Urothelium cell line (cell line): Measurements from ENCODE around the gene CHSY1.

Experiments
- DNase-seq: peaks from one replicate; pipeline ENCODE4 v3.0.0; 2011; ENCODE audit warnings: low spot score, mixed read lengths
- FAIRE-seq: peaks from 2 replicates; lab custom pipeline; 2011; peaks lifted over from hg19 to GRCh38; lab: Jason Lieb, UNC

The CHSY1 gene

DNA sequence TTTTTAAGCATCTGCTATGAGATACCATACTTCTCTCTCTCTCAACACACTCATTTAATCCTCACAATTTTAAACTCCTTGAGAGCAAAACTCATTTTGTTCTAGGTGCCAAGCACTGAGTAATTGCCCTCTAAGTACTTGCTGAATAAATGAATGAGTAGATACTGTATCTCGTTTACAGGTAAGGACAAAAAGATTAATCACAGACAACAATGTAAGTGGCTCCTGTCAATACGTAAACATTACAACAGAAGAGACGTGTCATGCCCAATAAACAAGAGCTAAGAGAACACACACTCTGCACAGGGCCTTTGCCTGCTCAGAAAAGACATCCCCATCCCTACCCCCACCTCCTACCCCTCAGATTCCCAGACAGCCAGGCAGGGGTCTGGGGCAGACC lies 59.8 kb downstream of the CHSY1 start:
- FAIRE-seq (no peak), DNase-seq (no peak)

DNA sequence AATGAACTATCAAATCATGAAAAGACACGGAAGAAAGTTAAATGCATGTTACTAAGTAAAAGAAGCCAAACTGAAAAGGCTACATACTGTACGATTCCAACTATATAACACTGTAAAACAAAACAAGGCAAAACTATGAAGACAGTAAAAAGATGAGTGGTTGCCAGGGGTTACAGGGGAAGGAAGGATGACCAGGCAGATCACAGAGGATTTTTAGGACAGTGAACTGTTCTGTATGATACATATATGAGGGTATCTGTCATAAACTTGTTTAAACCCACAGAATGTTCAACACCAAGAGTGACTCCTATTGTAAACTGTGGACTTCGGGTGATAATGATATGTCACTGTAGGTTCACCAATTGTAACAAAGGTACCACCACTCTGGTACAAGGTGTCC lies 60.6 kb downstream of the CHSY1 start:
- FAIRE-seq, result no peak
- DNase-seq, result no peak

GRCh38 chr15:101190092-101190595 lies 61.7 kb downstream of the CHSY1 start:
- no peak for FAIRE-seq
- no peak for DNase-seq

- DNase-seq (no peak), FAIRE-seq (no peak)
These were observed 62.3 kb downstream of the CHSY1 start for GRCh38 chr15:101189409-101190091.

DNA sequence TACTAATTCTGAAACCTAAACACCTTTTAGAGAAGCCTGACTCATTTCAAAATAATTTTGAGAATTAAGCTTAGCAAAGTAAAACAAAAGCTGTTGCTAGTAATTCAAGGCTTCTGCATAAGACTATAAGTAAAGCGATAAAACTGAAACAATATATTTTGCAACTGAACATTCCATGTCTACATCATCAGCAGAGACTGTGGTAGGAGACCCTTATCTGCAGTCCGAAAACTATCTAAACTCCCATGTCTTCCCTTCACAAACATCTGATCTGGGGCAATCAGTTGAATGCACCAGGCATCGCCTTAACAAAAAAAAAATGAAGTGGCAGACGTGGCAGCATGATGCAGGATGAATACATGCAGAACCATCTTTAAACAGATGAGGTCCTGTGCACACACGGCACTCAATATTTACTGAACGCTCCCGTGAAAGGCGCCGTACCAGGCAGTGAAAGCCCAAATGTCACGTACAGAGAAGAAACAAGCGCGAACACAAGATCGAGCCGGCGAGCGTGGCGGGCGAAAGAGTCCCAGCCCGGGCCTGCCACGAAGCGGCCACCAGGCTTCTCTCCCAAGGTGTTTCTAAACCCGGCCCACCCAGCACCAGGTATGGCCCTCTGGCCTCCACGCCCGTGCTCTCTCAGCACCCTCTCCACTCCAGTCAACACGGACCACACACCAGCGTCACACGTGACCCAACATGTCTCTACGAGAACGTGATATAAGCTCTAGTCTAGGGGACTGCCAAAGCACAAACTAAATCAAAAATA lies 63.0 kb downstream of the CHSY1 start:
- FAIRE-seq, result no peak

GRCh38 chr15:101187820-101188636 lies 63.8 kb downstream of the CHSY1 start:
- FAIRE-seq (no peak), DNase-seq (no peak)

More for the DNA sequence above, 63.0 kb downstream of the CHSY1 start:
- no peak for DNase-seq

DNA sequence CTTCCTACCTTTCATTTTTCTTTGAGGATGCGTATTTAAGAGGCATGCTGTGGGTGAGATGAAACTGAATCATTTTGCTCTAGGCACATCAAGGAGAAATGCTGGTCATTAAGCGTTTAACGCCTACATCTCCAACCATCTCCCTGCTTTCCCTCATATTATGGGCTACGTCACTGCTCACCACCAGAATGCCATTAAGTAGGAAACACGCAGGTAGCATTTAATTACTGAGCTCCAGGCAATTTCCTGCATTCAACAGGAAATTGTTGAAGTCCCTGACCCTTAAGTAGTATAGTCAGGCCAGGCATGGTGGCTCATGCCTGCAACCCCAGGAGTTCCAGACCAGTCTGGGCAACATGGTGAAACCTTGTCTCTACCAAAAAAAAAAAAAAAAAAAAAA lies 66.1 kb downstream of the CHSY1 start:
- DNase-seq (no peak), FAIRE-seq (no peak)

DNA sequence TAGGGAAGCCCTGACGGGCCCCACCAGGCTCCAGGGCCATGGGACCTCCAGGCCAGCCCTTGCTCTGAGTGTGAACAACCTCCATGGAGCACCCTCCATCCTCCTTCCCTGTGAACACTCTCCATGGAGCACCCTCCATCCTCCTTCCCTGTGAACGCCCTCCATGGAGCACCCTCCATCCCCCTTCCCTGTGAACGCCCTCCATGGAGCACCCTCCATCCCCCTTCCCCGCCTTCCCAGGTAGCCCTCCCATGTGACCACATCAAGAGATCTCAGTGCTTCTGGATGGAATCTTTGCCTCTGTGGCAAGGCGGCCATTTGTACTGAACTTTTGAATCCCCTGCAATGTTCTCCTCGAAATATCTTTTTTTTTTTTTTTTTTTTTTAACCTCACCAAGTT lies 66.5 kb downstream of the CHSY1 start:
- DNase-seq (no peak), FAIRE-seq (no peak)

GRCh38 chr15:101184830-101185229 lies 67.0 kb downstream of the CHSY1 start:
- FAIRE-seq (no peak), DNase-seq (no peak)

DNA sequence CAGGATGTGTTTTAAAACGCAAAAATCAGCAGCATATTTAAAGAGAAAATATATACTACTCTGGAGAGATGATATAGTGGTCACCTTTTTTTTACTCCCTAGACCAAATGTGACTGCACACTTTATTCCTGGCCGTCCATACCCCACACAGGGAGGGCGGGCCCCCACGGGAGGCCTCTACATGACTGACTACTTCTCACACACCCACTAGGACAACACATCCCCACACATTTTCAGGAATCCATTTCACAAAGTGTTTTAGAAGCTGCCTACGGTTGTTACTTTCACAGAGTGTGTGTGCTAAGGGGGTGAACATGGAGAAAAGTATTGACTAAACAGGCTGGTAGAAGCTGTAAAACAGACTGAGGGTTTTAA lies 67.9 kb downstream of the CHSY1 start:
- FAIRE-seq, result no peak
- no peak for DNase-seq

- FAIRE-seq (no peak), DNase-seq (no peak)
These were observed 68.5 kb downstream of the CHSY1 start for GRCh38 chr15:101183226-101183930.

GRCh38 chr15:101182215-101182614 lies 69.6 kb downstream of the CHSY1 start:
- FAIRE-seq, result no peak

DNA sequence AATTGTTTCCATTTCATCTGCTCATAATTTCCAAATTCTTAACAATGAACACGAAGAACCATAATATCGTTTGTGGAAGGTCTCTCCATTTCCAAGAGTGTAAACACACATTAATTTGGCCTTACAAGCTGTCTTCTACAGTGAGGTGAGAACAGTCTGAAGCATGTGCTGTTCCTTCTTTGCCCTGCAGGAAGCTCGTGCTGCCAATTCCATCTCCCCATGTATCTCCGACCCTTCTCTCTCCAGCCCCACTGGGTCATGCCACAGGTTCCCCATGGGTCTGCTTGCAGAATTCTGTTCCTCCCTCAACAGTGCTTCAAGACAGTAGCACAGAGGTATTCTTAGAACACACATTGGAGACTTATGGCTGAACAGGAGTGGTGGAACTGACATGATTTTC lies 70.5 kb downstream of the CHSY1 start:
- DNase-seq (no peak), FAIRE-seq (no peak)

More at GRCh38 chr15:101182215-101182614, 69.6 kb downstream of the CHSY1 start:
- DNase-seq, result no peak

DNA sequence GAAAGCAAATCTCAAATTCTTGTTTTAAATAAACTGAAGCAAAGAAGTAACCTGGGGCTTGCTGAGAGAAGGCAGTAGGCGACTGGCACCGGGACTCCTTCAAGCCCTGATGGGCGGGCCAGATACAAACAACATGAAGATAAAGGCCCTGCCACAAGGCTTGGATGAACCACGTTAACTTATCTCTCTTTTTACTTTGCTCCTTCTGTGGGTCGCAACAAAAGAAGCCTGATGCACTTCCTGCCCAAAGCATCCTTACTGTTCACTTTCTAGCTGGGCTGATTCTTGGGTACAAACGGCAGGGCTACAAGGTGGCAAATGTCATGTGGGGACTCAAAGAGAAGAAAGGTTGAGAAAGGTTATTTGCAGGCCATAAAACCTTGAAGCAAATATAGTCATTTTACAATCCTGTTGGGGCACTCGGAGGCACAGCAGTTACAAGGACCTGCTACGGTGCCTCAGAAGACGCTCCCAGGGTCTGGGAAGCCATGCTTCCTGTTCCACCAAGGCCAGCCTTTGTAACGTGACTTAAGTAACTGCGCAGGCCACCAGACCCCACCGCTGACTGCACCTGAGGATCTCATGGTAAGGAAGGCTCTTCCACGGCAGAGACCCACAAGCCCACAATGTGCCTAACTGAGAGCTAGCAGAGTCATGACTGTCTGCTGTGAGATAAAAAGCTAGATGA lies 71.1 kb downstream of the CHSY1 start:
- DNase-seq, result no peak
- no peak for FAIRE-seq

DNA sequence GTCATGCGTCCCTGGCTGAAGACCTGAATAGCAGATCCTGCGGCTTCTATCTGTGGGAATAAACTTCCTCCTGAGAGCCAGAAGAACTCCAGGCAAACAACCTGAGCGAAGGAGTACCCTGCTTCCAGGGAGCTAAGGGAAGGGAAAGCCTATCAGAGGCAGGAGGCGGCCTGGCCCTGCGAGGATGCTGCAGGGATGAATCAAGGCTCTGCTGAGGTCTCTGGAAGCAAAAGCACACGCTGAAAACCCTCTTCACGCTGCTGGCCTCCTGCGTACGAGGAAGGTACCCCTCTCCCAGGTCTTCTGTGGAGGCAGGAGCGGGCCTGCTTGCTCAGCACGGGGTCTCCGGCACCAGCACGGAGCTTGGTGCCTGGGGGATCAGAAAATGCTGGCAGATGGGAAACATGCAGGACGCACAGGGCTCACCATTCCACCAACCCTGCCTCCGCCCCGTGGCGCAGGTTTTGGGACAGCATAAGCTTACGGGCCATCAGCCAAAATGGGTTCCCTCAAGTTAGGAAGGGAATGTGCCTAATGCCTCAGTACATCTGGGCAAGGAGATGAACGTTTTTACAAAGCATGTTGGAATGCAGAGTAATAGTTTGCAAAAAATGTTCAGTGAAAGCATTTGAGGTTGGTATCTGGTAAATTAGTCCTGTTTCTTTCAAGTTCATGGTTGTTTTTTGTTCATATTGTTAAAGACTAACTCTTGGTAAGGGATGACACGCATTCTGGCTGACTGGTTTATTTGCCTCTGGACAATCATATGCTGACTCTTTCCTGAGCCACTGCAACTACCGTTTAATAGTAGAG lies 72.3 kb downstream of the CHSY1 start:
- DNase-seq (no peak), FAIRE-seq (no peak)

DNA sequence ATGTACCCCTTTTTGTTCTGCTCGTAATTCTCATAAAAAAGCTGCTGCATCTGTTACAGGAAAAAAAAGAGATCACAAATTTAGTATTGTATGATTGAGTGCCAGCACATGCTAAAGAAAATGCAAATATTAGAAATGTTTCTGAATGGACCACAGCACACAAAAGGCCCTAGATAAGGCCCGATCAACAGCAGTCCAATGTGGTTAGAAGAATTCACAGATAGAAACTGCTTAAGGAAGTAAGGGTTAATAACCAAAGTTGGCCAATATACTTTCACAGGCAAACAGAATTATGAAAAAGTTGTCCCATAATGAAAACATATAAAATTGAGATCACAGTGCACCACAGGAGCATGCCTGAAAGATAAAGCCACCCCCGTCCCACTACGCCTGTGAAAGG lies 72.9 kb downstream of the CHSY1 start:
- no peak for FAIRE-seq
- no peak for DNase-seq

- FAIRE-seq, result no peak
- DNase-seq, result no peak
These were observed 73.4 kb downstream of the CHSY1 start for GRCh38 chr15:101178479-101178878.

DNA sequence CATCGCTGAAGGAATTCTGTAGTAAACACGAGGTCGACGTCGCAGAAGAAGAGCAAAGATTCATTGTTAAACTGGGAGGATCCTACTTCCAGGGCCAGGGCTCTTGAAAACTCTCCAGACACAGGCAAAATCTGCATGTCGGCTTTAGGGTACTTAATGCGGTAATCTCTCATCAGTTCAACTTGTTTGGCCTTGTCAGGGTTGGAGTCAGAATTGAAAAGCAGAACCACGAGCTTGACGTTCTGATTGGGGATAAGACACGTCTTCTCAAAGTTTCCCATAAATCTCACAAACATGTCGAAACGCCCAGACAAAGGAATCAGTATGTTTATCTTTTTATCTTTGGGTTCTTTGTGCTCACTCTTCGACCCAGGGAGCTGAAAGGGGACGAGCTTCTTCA lies 74.0 kb downstream of the CHSY1 start:
- DNase-seq (no peak), FAIRE-seq (no peak)

DNA sequence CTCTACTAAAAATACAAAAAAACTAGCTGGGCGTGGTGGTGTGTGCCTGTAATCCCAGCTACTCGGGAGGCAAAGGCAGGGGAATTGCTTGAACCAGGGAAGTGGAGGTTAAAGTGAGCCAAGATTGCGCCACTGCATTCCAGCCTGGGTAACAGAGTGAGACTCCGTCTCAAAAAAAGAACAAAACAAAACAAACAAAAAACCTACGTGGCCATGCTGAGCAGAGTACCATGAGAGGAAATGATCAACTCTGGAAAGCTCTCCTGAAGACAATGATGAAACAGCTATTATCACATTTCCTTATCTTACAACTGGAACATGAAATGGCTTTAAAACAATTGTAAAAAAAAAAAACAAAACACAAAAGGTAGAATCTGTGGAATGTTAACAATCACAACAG lies 75.2 kb downstream of the CHSY1 start:
- FAIRE-seq (no peak), DNase-seq (no peak)
